ENCODE results near the gene DOCK2. TPM values are rescaled to one million over a fixed set of nuclear protein-coding genes. Genes with fewer than 3 reads are reported as not detected.

The DOCK2 gene
- total RNA-seq, 2 experiments from 2014 or later = 192 to 203 TPM

DNA sequence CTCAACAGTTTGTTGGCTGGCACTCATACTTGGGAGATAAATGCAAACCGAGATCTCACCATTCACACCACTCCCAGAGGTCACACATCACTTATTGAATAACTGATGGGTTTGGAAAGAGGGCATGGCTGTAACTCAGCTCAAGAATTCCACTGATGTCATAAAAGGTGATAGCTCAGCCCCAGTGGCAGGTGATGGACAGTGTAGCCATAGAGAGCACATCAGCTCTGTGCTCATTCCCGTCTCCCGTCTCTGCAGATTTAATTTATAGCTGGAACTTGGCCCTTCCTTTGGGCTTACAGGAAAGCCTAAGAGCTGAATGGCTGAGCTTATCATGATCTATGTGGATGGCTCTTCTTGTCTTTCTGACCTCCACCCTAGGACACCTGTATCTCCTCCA lies 283.4 kb downstream of the DOCK2 start:
- Mint-ChIP-seq H3K36me3 (ENCODE audit: low read depth) (peaks cover 2% of the 10 kb centered on the region), H3K27ac (no peak overlapping the region), H3K27me3 (ENCODE audit: low read depth) (no peaks in the 10 kb centered on the region), H3K9me3 (no peaks in the 10 kb centered on the region), H3K4me1 (ENCODE audit: low read depth) (peaks cover 14% of the 10 kb centered on the region), H3K4me3 (no peak overlapping the region)
- CTCF ChIA-PET = no interaction called here
- DNase-seq = no peak
- intact Hi-C loops (cut with micrococcal nuclease) = no loop called here

DNA sequence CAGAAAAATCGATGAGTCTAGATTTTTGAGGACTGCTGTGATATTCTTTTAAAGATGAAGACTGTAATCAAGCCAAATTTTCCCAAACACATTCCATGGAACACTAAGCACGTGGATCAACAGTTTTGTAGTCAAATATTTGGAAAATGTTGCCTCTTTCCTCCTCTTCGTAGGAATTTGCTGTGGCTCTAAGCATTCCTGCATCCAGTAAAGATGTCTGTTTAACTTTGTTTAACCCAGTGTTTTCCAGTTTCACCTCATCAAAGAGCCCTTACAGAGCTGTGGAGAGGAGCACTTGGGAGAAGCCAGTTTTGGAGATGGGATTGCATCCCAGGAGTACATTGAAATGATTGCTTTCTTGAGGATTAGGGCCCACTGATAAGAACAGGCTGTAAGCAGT lies 284.3 kb downstream of the DOCK2 start:
- Mint-ChIP-seq H3K4me1 (ENCODE audit: low read depth) (peaks cover 14% of the 10 kb centered on the region), H3K36me3 (ENCODE audit: low read depth) (peaks cover 2% of the 10 kb centered on the region), H3K4me3 (no peak overlapping the region), H3K27me3 (ENCODE audit: low read depth) (no peaks in the 10 kb centered on the region), H3K27ac (no peak overlapping the region), H3K9me3 (no peaks in the 10 kb centered on the region)
- DNase-seq = no peak
- CTCF ChIA-PET = no interaction called here
- intact Hi-C loops (cut with micrococcal nuclease) = no loop called here

DNA sequence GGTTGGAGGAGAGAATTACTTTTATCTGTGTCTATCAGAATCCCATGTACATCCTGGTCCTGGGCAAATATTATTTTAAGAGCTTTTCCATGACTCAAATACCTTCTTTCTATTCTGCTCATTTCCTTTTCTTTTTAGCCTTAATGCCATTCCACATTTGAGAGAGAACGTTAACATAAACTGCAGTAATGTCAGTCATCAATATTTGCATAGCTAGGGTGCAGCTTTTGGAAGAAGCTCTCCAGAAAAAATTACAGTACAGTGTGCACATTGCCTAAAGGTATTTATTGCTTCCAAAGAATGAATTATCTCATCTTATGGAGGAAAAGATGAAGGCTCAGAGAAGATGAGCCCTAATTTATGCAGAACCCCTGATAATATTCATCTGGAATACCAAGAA lies 284.9 kb downstream of the DOCK2 start:
- no peak overlapping the region for H3K27ac Mint-ChIP-seq
- peaks cover 3% of the 10 kb centered on the region for H3K36me3 Mint-ChIP-seq (ENCODE audit: low read depth)
- no peaks in the 10 kb centered on the region for H3K27me3 Mint-ChIP-seq (ENCODE audit: low read depth)
- H3K4me3 Mint-ChIP-seq = no peak overlapping the region
- DNase-seq = no peak
- no peaks in the 10 kb centered on the region for H3K9me3 Mint-ChIP-seq
- intact Hi-C loops (cut with micrococcal nuclease) = no loop called here
- H3K4me1 Mint-ChIP-seq (ENCODE audit: low read depth) = peaks cover 14% of the 10 kb centered on the region
- CTCF ChIA-PET = no interaction called here

DNA sequence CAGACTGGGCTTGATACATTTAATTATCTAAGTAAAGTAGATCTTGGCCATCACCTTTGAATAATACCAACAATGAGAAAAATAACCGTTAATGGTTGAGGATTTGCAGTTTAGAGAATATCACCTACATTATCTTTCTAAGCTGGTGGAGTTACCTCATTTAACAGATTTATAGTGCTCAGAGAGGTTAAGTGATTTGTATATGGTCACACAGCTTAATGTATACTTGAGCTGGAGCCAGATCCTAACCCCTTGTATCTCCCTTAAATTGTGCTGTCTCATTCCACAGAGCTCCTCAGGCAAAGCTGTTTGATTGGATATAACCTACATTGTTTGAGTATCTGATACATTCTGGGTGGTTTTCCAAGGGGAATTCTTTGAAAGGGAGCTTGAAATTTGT lies 285.4 kb downstream of the DOCK2 start:
- Mint-ChIP-seq H3K36me3 (ENCODE audit: low read depth) (peaks cover 7% of the 10 kb centered on the region), H3K27me3 (ENCODE audit: low read depth) (no peaks in the 10 kb centered on the region), H3K27ac (no peak overlapping the region), H3K4me3 (no peak overlapping the region), H3K9me3 (no peaks in the 10 kb centered on the region), H3K4me1 (ENCODE audit: low read depth) (peaks cover 14% of the 10 kb centered on the region)
- CTCF ChIA-PET = interaction anchor here (0.5 kb wide), 1 partner anchor 890 kb away, joined by 4 read pairs; no protein-coding TSS in a partner anchor
- no peak for DNase-seq
- intact Hi-C loops (cut with micrococcal nuclease) = no loop called here

DNA sequence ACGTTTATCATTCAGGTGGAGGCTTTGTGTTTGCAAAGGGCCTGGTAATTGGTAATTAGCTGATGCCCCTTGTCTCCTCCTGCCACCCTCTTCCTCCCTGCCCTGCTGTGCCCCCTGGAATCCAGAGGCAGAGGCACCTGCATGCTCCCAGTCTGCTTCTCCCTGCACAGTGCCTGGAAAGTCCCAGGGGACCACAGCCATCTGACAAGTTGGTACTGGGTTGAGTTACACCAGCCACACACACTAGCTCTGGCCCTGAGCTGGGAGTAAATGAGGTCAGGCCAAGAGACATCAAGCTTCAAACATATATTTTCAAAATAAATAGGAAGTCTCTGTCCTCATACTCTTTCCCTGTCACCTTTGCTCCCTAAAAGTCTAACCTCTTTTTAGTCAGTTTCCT lies 286.9 kb downstream of the DOCK2 start:
- intact Hi-C loops (cut with micrococcal nuclease) = no loop called here
- Mint-ChIP-seq H3K27me3 (ENCODE audit: low read depth) (no peaks in the 10 kb centered on the region), H3K36me3 (ENCODE audit: low read depth) (peaks cover 11% of the 10 kb centered on the region), H3K4me3 (no peak overlapping the region), H3K4me1 (ENCODE audit: low read depth) (peaks cover 16% of the 10 kb centered on the region), H3K9me3 (no peaks in the 10 kb centered on the region), H3K27ac (peak overlapping the region; percentile 50)
- peak; percentile 9 for DNase-seq
- CTCF ChIA-PET = no interaction called here

DNA sequence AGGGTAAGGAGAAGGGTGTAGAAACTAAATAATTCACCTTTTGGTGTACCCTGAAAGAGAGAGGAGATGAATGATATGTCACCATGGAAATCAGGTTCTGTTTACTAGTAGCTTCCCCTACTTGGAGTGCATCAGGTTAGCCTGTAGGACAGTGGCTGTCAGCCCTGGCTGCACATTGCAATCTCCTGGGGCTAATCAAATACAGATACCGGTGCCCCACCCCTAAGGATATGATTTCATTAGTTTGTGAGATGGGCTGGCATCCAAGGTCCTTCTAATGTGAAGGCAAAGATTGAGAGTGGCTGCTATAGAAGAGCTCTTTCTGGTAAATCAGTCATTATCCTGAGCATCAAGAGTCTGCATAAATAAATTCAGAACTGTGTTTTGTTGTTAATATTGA lies 296.1 kb downstream of the DOCK2 start:
- CTCF ChIA-PET = no interaction called here
- H3K4me3 Mint-ChIP-seq = no peak overlapping the region
- H3K27ac Mint-ChIP-seq = no peak overlapping the region
- H3K27me3 Mint-ChIP-seq (ENCODE audit: low read depth) = no peaks in the 10 kb centered on the region
- no peaks in the 10 kb centered on the region for H3K9me3 Mint-ChIP-seq
- no peak for DNase-seq
- peaks cover 41% of the 10 kb centered on the region for H3K4me1 Mint-ChIP-seq (ENCODE audit: low read depth)
- intact Hi-C loops (cut with micrococcal nuclease) = no loop called here
- H3K36me3 Mint-ChIP-seq (ENCODE audit: low read depth) = peaks cover 21% of the 10 kb centered on the region

DNA sequence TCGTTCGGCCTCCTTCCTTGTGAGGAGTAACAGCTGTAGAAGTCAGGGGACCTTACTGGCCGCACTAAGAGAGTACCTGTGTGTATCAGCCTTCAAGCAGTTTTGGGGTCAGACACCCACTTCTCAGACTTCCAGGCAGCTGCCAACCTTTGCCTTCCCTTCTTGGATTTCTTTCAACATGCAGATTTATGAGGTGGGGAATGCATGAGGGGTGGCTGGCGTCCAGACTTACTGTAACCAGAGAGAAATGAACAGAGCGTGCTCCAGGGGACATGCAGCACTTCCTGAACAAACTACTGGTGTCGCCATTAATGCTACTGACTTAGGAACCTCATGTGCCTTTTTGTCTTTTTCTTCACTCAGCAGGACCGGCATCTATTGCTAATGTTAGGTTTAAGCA lies 296.5 kb downstream of the DOCK2 start:
- intact Hi-C loops (cut with micrococcal nuclease) = no loop called here
- no peak overlapping the region for H3K27ac Mint-ChIP-seq
- H3K9me3 Mint-ChIP-seq = no peaks in the 10 kb centered on the region
- no peaks in the 10 kb centered on the region for H3K27me3 Mint-ChIP-seq (ENCODE audit: low read depth)
- CTCF ChIA-PET = no interaction called here
- DNase-seq = no peak
- no peak overlapping the region for H3K4me3 Mint-ChIP-seq
- peaks cover 39% of the 10 kb centered on the region for H3K4me1 Mint-ChIP-seq (ENCODE audit: low read depth)
- H3K36me3 Mint-ChIP-seq (ENCODE audit: low read depth) = peaks cover 18% of the 10 kb centered on the region

DNA sequence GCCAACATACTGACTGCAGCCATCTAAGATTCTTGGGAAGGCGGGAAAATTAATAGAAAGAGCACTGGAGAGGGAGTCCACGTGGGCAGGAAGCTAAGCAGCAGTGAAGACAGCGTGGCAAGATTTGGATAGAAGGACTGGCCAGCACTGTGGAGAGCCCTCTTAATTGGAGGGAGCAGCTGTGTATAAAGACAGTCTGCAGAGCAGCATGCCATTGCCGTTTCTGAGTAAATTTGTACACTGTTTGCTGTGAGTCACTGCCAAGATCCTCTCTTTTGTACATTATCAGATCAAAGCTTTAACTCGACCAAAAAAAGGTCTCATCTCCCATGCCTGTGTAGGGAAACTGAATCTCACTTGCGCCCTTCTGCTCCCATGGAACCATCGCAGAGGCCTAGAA lies 297.9 kb downstream of the DOCK2 start:
- H3K4me1 Mint-ChIP-seq (ENCODE audit: low read depth) = peaks cover 36% of the 10 kb centered on the region
- H3K27ac Mint-ChIP-seq = no peak overlapping the region

DNA sequence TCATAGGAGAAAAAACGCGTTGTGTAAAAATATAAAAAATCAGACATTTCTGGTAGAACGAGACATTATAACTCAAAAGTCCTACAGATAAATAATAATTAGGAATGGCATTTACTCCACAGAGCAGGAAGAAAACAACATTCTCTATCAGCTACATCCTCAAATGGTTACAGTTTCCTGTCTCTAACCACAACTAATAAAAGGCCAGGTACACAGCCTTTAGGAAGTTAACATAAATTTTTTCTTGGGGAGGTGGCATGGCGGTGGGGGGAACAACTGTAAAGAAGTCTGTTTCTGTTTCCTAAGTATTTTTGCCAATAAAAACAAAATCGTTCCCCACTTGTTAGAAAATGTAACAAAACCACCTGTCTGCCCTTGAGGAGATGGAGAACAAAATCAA lies 298.7 kb downstream of the DOCK2 start:
- peaks cover 18% of the 10 kb centered on the region for H3K36me3 Mint-ChIP-seq (ENCODE audit: low read depth)
- no peaks in the 10 kb centered on the region for H3K9me3 Mint-ChIP-seq
- peaks cover 31% of the 10 kb centered on the region for H3K4me1 Mint-ChIP-seq (ENCODE audit: low read depth)
- no peak overlapping the region for H3K4me3 Mint-ChIP-seq
- no peaks in the 10 kb centered on the region for H3K27me3 Mint-ChIP-seq (ENCODE audit: low read depth)
- intact Hi-C loops (cut with micrococcal nuclease) = no loop called here
- no peak overlapping the region for H3K27ac Mint-ChIP-seq
- CTCF ChIA-PET = interaction anchor here (0.6 kb wide), 1 partner anchor 30 kb away, joined by 3 read pairs; no protein-coding TSS in a partner anchor
- no peak for DNase-seq

More for the DNA sequence above, 297.9 kb downstream of the DOCK2 start:
- DNase-seq = no peak
- intact Hi-C loops (cut with micrococcal nuclease) = no loop called here
- peaks cover 18% of the 10 kb centered on the region for H3K36me3 Mint-ChIP-seq (ENCODE audit: low read depth)
- no peaks in the 10 kb centered on the region for H3K9me3 Mint-ChIP-seq
- H3K27me3 Mint-ChIP-seq (ENCODE audit: low read depth) = no peaks in the 10 kb centered on the region
- no peak overlapping the region for H3K4me3 Mint-ChIP-seq
- CTCF ChIA-PET = no interaction called here

DNA sequence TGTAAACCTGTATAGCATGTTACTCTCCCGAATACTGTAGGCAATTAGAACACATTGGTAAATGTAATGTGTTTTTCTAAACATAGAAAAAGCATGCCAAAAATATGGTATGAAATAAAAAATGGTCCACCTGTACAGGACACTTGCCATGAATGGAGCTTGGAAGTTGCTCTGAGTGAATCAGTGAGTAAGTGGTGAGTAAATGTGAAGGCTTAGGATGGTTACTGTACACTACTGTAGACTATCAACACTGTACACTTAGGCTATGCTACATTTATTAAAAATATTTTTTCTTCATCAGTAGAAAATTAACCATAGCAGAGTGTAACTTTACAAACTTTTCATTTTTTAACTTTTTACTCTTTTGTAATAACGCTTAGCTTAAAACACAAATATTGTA lies 301.4 kb downstream of the DOCK2 start:
- Mint-ChIP-seq H3K9me3 (no peaks in the 10 kb centered on the region), H3K4me3 (no peak overlapping the region)

DNA sequence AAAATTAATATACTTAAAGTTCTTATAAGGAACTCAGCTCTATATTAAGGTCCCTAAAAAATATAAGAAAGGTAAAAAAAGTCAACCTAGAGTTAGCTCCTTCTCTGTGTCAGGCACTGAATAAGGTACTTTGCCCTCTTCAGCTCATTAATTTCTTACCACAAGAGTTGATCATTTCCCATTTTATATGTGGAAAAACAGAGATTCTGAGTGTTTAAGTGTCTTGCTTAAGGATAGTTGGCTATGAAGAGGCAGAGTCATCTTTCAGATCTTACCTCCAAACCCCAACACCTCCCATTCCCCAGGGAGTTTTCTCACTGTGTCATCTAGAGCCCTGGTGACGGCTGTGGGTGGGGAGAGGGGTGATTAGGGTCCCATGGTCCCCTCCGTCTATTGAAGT lies 302.7 kb downstream of the DOCK2 start:
- H3K36me3 Mint-ChIP-seq (ENCODE audit: low read depth) = peaks cover 9% of the 10 kb centered on the region
- no peaks in the 10 kb centered on the region for H3K27me3 Mint-ChIP-seq (ENCODE audit: low read depth)
- H3K4me3 Mint-ChIP-seq = no peak overlapping the region
- DNase-seq = no peak
- no peaks in the 10 kb centered on the region for H3K9me3 Mint-ChIP-seq
- intact Hi-C loops (cut with micrococcal nuclease) = no loop called here
- peaks cover 9% of the 10 kb centered on the region for H3K4me1 Mint-ChIP-seq (ENCODE audit: low read depth)
- CTCF ChIA-PET = no interaction called here
- no peak overlapping the region for H3K27ac Mint-ChIP-seq

More for the DNA sequence above, 301.4 kb downstream of the DOCK2 start:
- CTCF ChIA-PET = no interaction called here
- Mint-ChIP-seq H3K27me3 (ENCODE audit: low read depth) (no peaks in the 10 kb centered on the region), H3K36me3 (ENCODE audit: low read depth) (peaks cover 9% of the 10 kb centered on the region), H3K27ac (no peak overlapping the region), H3K4me1 (ENCODE audit: low read depth) (peaks cover 19% of the 10 kb centered on the region)
- intact Hi-C loops (cut with micrococcal nuclease) = no loop called here
- no peak for DNase-seq

DNA sequence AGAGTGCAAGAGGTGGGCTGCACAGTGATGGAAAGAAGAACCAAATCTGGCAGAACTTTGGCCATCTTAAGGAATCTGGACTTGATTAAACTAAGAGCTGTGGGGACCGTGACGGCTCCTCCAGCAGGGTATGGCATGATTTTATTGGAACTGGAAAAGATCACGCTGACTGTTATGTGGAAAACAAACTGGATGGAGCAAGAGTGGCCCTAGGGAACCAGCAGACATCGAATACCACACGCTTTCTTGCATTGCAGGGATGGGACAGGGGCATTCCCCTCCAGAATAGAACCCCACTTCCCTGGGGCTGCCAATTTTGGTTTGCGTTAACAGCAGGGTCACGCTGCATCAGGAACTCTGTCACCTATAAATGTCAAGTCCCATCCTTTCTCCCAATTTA lies 304.5 kb downstream of the DOCK2 start:
- peaks cover 7% of the 10 kb centered on the region for H3K36me3 Mint-ChIP-seq (ENCODE audit: low read depth)
- DNase-seq = no peak
- intact Hi-C loops (cut with micrococcal nuclease) = no loop called here
- CTCF ChIA-PET = no interaction called here
- H3K4me1 Mint-ChIP-seq (ENCODE audit: low read depth) = no peaks in the 10 kb centered on the region
- no peaks in the 10 kb centered on the region for H3K9me3 Mint-ChIP-seq
- no peaks in the 10 kb centered on the region for H3K27me3 Mint-ChIP-seq (ENCODE audit: low read depth)
- H3K4me3 Mint-ChIP-seq = no peak overlapping the region
- H3K27ac Mint-ChIP-seq = no peak overlapping the region

DNA sequence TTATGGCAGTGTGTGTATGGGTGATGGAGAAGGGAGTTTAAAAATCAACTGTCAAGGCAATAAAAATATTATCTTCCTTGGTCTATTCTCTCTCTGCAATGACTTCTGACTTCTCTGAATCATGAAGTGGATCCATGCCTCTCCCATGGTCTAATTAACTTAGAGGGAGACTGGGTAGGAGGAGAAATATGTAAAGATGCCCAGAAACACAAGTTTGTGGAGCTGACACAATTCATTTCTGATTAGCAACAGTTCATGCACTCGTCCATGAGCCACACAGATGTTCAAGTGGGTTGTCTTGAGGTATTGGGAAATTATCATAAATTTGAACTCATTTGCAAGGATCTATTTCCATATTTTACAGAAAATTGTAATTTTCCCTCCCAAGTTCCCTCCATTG lies 305.1 kb downstream of the DOCK2 start:
- CTCF ChIA-PET = no interaction called here
- Mint-ChIP-seq H3K9me3 (no peaks in the 10 kb centered on the region), H3K4me3 (no peak overlapping the region), H3K27ac (no peak overlapping the region), H3K4me1 (ENCODE audit: low read depth) (no peaks in the 10 kb centered on the region), H3K27me3 (ENCODE audit: low read depth) (no peaks in the 10 kb centered on the region), H3K36me3 (ENCODE audit: low read depth) (peaks cover 7% of the 10 kb centered on the region)
- no peak for DNase-seq
- intact Hi-C loops (cut with micrococcal nuclease) = no loop called here

DNA sequence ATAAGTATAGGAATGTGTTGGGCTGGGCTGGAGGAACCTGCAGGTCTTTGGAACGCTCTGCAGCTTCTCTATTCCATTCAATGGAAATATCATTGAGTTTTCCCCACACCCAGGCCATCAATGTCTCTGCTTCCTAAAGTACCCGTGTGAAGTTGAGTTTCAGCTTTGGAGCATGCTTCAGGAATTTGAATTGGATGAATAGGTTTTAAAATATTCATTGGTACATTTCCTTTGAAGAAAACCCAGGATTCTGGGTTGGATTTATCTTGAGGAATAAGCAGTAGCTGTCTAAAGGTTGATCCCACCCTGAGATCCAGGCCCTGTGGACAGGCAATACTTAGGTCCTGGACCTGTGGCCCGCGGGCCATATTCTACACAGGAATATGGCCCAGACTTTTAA lies 306.0 kb downstream of the DOCK2 start:
- H3K27ac Mint-ChIP-seq = no peak overlapping the region

More for the DNA sequence above, 306.0 kb downstream of the DOCK2 start:
- CTCF ChIA-PET = no interaction called here
- Mint-ChIP-seq H3K27me3 (ENCODE audit: low read depth) (no peaks in the 10 kb centered on the region), H3K9me3 (no peaks in the 10 kb centered on the region), H3K4me3 (no peak overlapping the region), H3K36me3 (ENCODE audit: low read depth) (peaks cover 5% of the 10 kb centered on the region), H3K4me1 (ENCODE audit: low read depth) (no peaks in the 10 kb centered on the region)
- intact Hi-C loops (cut with micrococcal nuclease) = no loop called here
- no peak for DNase-seq
